SHP77 treated with DMSO at 0.1 percent for 48 hours (cell line): ENCODE measurements around the gene CYP1A2.
"Not testable (repeated sequence)": the region's sequence is repeated elsewhere in the genome, so short reads cannot be mapped to it uniquely, and the experiment has no call there.

Source experiments
- DNase-seq: peaks from one replicate; lab custom pipeline; 2025; lab: John Stamatoyannopoulos, UW

The CYP1A2 gene

GRCh38 chr15:74748322-74748946 lies at the start of gene CYP1A2:
CYP1A2 (plus strand) TSS chr15:74748845; CDS start chr15:74749739, 894 bp downstream.
- DNase-seq = no peak

- DNase-seq = no peak
Measured at GRCh38 chr15:74709011-74709410, 39.6 kb upstream of the CYP1A2 start.

GRCh38 chr15:74709892-74710291 lies 38.8 kb upstream of the CYP1A2 start:
- DNase-seq = no peak

GRCh38 chr15:74710319-74711094 lies 38.1 kb upstream of the CYP1A2 start:
- DNase-seq = no peak

GRCh38 chr15:74712311-74712710 lies 36.3 kb upstream of the CYP1A2 start:
- DNase-seq = no peak

GRCh38 chr15:74716651-74717050 lies 32.0 kb upstream of the CYP1A2 start:
- no peak for DNase-seq

GRCh38 chr15:74722591-74722990 lies 26.1 kb upstream of the CYP1A2 start:
- no peak for DNase-seq

- DNase-seq = no peak
Measured at GRCh38 chr15:74723187-74723586, 25.5 kb upstream of the CYP1A2 start.

- peak; percentile 45 for DNase-seq
Measured at GRCh38 chr15:74723754-74724334, 24.8 kb upstream of the CYP1A2 start.

- no peak for DNase-seq
Measured at GRCh38 chr15:74724570-74725224, 23.9 kb upstream of the CYP1A2 start.

GRCh38 chr15:74725225-74725774 lies 23.3 kb upstream of the CYP1A2 start, which contains the start of gene CYP1A1:
CYP1A1 (minus strand) TSS chr15:74725528; CDS start chr15:74723097, 2,431 bp downstream.
- DNase-seq = no peak

GRCh38 chr15:74725845-74726773 lies 22.5 kb upstream of the CYP1A2 start:
- no peak for DNase-seq

GRCh38 chr15:74726774-74727164 lies 21.9 kb upstream of the CYP1A2 start:
- DNase-seq = no peak

- no peak for DNase-seq
Measured at GRCh38 chr15:74727727-74728126, 20.9 kb upstream of the CYP1A2 start.

- DNase-seq = not testable (repeated sequence)
Measured at GRCh38 chr15:74728699-74729098, 19.9 kb upstream of the CYP1A2 start.

- DNase-seq = not testable (repeated sequence)
Measured at GRCh38 chr15:74729372-74729771, 19.3 kb upstream of the CYP1A2 start.

GRCh38 chr15:74730619-74731316 lies 17.9 kb upstream of the CYP1A2 start:
- DNase-seq = no peak

- no peak for DNase-seq
Measured at GRCh38 chr15:74732846-74733245, 15.8 kb upstream of the CYP1A2 start.

- no peak for DNase-seq
Measured at GRCh38 chr15:74733269-74733668, 15.4 kb upstream of the CYP1A2 start.

- no peak for DNase-seq
Measured at GRCh38 chr15:74735305-74735704, 13.3 kb upstream of the CYP1A2 start.
